ENCODE measurements around the gene ALMS1.
"Not testable (repeated sequence)": the region's sequence is repeated elsewhere in the genome, so short reads cannot be mapped to it uniquely, and the experiment has no call there.

ALMS1 gene

GRCh38 chr2:73406996-73407395, 21.4 kb downstream of the ALMS1 start:
- DNase-seq = no peak

GRCh38 chr2:73408198-73408597, 22.6 kb downstream of the ALMS1 start:
- DNase-seq = no peak

- no peak for DNase-seq
Observed at GRCh38 chr2:73414696-73415095, 29.1 kb downstream of the ALMS1 start.

- no peak for DNase-seq
Observed at GRCh38 chr2:73415906-73416305, 30.3 kb downstream of the ALMS1 start.

- no peak for DNase-seq
Observed at GRCh38 chr2:73418343-73418742, 32.7 kb downstream of the ALMS1 start.

GRCh38 chr2:73423913-73424312, 38.3 kb downstream of the ALMS1 start:
- DNase-seq = no peak

- DNase-seq = no peak
Observed at GRCh38 chr2:73426176-73426575, 40.5 kb downstream of the ALMS1 start.

GRCh38 chr2:73436019-73436418, 50.4 kb downstream of the ALMS1 start:
- no peak for DNase-seq

- no peak for DNase-seq
Observed at GRCh38 chr2:73444202-73444601, 58.6 kb downstream of the ALMS1 start.

- DNase-seq = no peak
Observed at GRCh38 chr2:73448856-73449255, 63.2 kb downstream of the ALMS1 start.

GRCh38 chr2:73449404-73449803, 63.8 kb downstream of the ALMS1 start:
- DNase-seq = no peak

GRCh38 chr2:73451263-73451972, 65.8 kb downstream of the ALMS1 start:
- DNase-seq = peak; percentile 21 to 26 (median 22)

- no peak for DNase-seq
Observed at GRCh38 chr2:73457982-73458381, 72.3 kb downstream of the ALMS1 start.

- DNase-seq = not testable (repeated sequence)
Observed at GRCh38 chr2:73462388-73462787, 76.8 kb downstream of the ALMS1 start.

- DNase-seq = no peak
Observed at GRCh38 chr2:73468376-73468775, 82.7 kb downstream of the ALMS1 start.

GRCh38 chr2:73483874-73484273, 98.2 kb downstream of the ALMS1 start:
- not testable (repeated sequence) for DNase-seq

- no peak for DNase-seq
Observed at GRCh38 chr2:73487112-73487657, 101.5 kb downstream of the ALMS1 start.

- DNase-seq = no peak
Observed at GRCh38 chr2:73488079-73488478, 102.4 kb downstream of the ALMS1 start.

- no peak for DNase-seq
Observed at GRCh38 chr2:73489053-73489452, 103.4 kb downstream of the ALMS1 start.

- no peak for DNase-seq
Observed at GRCh38 chr2:73494031-73494430, 108.4 kb downstream of the ALMS1 start.

GRCh38 chr2:73503992-73504570, 118.4 kb downstream of the ALMS1 start:
- peak; percentile 20 to 31 (median 22) for DNase-seq

GRCh38 chr2:73504850-73505249, 119.2 kb downstream of the ALMS1 start:
- not testable (repeated sequence) for DNase-seq

GRCh38 chr2:73510470-73510869, 124.8 kb downstream of the ALMS1 start:
- not testable (repeated sequence) for DNase-seq

- DNase-seq = no peak
Observed at GRCh38 chr2:73516033-73516432, 130.4 kb downstream of the ALMS1 start.
